GM23338 (cell line): ENCODE data around the gene PEPD. TPM values are rescaled to one million over a fixed set of nuclear protein-coding genes. Genes with fewer than 3 reads are reported as not detected.

ENCODE experiments used
- ATAC-seq: fragments of 200-7000 bp; cut with Tn5 transposase; 3 replicates; pipeline ENCODE4 v1.9.1; 2020
- DNase-seq: peaks from one replicate; pipeline ENCODE4 v3.0.0-alpha.2; 2015; ENCODE audit warnings: low spot score
- H2AFZ ChIP-seq: fragments of 200-600 bp; sonication (generic); 2 replicates; pipeline ENCODE4 v1.8.0; 2016; ENCODE audit warnings: antibody characterized with exemption, mild to moderate bottlenecking, moderate library complexity
- H3F3A ChIP-seq: fragments of 200-600 bp; sonication (generic); replicated peaks from 2 replicates; pipeline ENCODE4 v1.8.0; 2017; ENCODE audit warnings: antibody characterized with exemption, mixed run types, low read depth
- H3K27ac ChIP-seq: fragments of 200-600 bp; sonication (generic); 2 replicates; pipeline ENCODE4 v1.6.1; 2016; ENCODE audit warnings: low read depth
- H3K27me3 ChIP-seq: fragments of 200-600 bp; sonication (generic); 2 replicates; pipeline ENCODE4 v1.8.0; 2016; ENCODE audit warnings: mild to moderate bottlenecking, mixed run types, moderate library complexity; ENCODE audit not compliant: insufficient read depth
- H3K36me3 ChIP-seq: fragments of 200-600 bp; sonication (generic); 2 replicates; pipeline ENCODE4 v1.8.0; 2016; ENCODE audit warnings: mild to moderate bottlenecking; ENCODE audit not compliant: insufficient read depth
- H3K4me1 ChIP-seq: fragments of 200-600 bp; sonication (generic); 2 replicates; pipeline ENCODE4 v1.8.0; 2016; ENCODE audit warnings: mild to moderate bottlenecking, moderate library complexity; ENCODE audit not compliant: insufficient read depth
- H3K4me2 ChIP-seq: fragments of 200-600 bp; sonication (generic); 2 replicates; pipeline ENCODE4 v1.7.1; 2017; ENCODE audit warnings: mixed run types
- H3K4me3 ChIP-seq: fragments of 200-600 bp; sonication (generic); 2 replicates; pipeline ENCODE4 v1.6.1; 2016; ENCODE audit warnings: mixed run types
- H3K79me2 ChIP-seq: fragments of 200-600 bp; sonication (generic); replicated peaks from 2 replicates; pipeline ENCODE4 v1.8.0; 2017; ENCODE audit warnings: mild to moderate bottlenecking; ENCODE audit not compliant: insufficient read depth
- H3K9me2 ChIP-seq: fragments of 200-600 bp; sonication (generic); 2 replicates; pipeline ENCODE4 v1.8.0; 2017; ENCODE audit not compliant: insufficient read depth
- H4K20me1 ChIP-seq: fragments of 200-600 bp; sonication (generic); replicated peaks from 2 replicates; pipeline ENCODE4 v1.8.0; 2017; ENCODE audit warnings: mild to moderate bottlenecking; ENCODE audit not compliant: insufficient read depth
- H3K27ac Mint-ChIP-seq: 2 replicates; pipeline ENCODE4 v1.8.0; 2020; ENCODE audit warnings: inconsistent platforms, mild to moderate bottlenecking, moderate library complexity, mixed read lengths
- H3K27me3 Mint-ChIP-seq: 3 replicates; pipeline ENCODE4 v1.8.0; 2022; ENCODE audit warnings: low read depth, mild to moderate bottlenecking, moderate library complexity, mixed read lengths, inconsistent platforms; ENCODE audit not compliant: insufficient read depth, poor library complexity
- H3K36me3 Mint-ChIP-seq: 3 replicates; pipeline ENCODE4 v1.8.0; 2021; ENCODE audit warnings: low read depth, mild to moderate bottlenecking, inconsistent platforms, moderate library complexity, mixed read lengths
- H3K4me1 Mint-ChIP-seq: 3 replicates; pipeline ENCODE4 v1.8.0; 2020; ENCODE audit warnings: mild to moderate bottlenecking, inconsistent platforms, mixed read lengths
- H3K4me3 Mint-ChIP-seq: 3 replicates; pipeline ENCODE4 v1.8.0; 2021; ENCODE audit warnings: moderate library complexity, mild to moderate bottlenecking, inconsistent platforms, mixed read lengths
- H3K9me3 Mint-ChIP-seq: 3 replicates; pipeline ENCODE4 v1.8.0; 2020; ENCODE audit warnings: moderate library complexity, mild to moderate bottlenecking, inconsistent platforms, mixed read lengths
- CREB1 ChIP-seq: fragments of 250-450 bp; sonication (Bioruptor Pico); IDR thresholded peaks from 2 replicates; pipeline ENCODE4 v1.5.0; 2020; ENCODE audit warnings: low read depth, mild to moderate bottlenecking, moderate library complexity
- EZH2 ChIP-seq: fragments of 200-600 bp; sonication (generic); IDR thresholded peaks from one replicate; pipeline ENCODE4 v1.8.0; 2017; ENCODE audit warnings: antibody characterized with exemption, mild to moderate bottlenecking, low read depth; ENCODE audit not compliant: unreplicated experiment
- NANOG ChIP-seq: IDR thresholded peaks from 2 replicates; pipeline ENCODE4 v1.6.1; 2016; ENCODE audit warnings: antibody characterized with exemption, borderline replicate concordance
- ZNF331 ChIP-seq: fragments of 250-450 bp; sonication (Bioruptor Pico); IDR thresholded peaks from 2 replicates; pipeline ENCODE4 v1.5.0; 2020; ENCODE audit warnings: low read depth, mild to moderate bottlenecking, moderate library complexity
- polyA plus RNA-seq: library from polyadenylated mRNA; unstranded; fragments of >200 nt; fragmentation: Nextera tagmentation; extraction: Ambion mirVana; gene quantifications from 2 replicates; pipeline ENCODE4 v1.2.1, GENCODE V29; 2016
- total RNA-seq: library from RNA; depleted of rRNA; stranded (reverse); fragments of >200 nt; shearing (Covaris generic); gene quantifications from 2 replicates; pipeline ENCODE4 v1.2.3, GENCODE V29; 2014
- TF ChIP-seq, protein P1 (sequence below): IDR thresholded peaks from 2 replicates; pipeline ENCODE4 v1.6.1; 2016; ENCODE audit warnings: antibody characterized with exemption
- TF ChIP-seq, protein P2 (sequence below): fragments of 250-450 bp; sonication (Bioruptor Pico); IDR thresholded peaks from 2 replicates; pipeline ENCODE4 v1.5.0; 2020; ENCODE audit warnings: mild to moderate bottlenecking, moderate library complexity

Gene PEPD
- total and polyA plus RNA-seq, 2 experiments from 2014 or later: 81.7 to 89.2 TPM

DNA sequence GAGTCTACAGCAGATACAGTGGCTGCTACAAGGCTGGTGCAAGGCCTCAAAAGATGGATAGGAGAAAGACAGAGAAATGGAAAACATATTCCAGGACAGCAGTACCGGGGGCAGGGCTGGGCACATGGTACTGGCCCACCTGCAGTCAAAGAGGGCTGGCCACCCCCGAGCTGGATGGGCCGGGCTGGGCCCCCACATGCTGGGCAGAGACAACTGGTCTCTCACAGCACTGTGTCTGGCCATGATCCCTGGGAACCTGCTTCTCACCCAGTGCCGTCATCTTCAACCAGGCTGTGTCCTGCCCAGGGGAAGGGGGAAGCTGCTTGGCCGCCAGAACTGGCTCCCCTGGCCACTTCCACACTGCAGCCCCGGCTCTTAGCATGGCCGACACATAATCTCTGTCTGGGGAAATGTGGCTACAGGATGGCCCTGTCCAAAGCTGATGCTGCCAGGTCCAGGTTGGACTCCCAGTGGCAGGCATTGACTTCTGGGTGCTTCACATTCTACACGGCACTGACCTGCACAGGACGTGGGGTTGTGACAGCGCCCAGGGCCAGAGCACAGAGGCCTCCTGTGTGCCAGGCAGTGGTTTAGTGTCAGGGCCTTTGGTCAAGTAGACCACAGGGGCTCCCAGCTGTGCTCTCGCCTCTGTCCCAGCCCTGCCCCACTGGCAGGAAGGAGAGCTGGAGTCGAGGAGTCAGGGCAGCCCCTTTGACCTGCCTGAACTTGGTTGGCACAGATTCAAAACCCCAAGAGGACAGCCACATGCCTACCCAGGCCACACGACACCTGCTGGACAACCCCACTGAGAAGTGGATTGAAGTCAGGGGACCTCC, 21.7 kb downstream of the PEPD start (continued):
- TF ChIP-seq, protein P1, sequence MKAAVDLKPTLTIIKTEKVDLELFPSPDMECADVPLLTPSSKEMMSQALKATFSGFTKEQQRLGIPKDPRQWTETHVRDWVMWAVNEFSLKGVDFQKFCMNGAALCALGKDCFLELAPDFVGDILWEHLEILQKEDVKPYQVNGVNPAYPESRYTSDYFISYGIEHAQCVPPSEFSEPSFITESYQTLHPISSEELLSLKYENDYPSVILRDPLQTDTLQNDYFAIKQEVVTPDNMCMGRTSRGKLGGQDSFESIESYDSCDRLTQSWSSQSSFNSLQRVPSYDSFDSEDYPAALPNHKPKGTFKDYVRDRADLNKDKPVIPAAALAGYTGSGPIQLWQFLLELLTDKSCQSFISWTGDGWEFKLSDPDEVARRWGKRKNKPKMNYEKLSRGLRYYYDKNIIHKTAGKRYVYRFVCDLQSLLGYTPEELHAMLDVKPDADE: no peak
- TF ChIP-seq ZNF331 (CRISPR knock-in tag): no peak
- TF ChIP-seq, protein P2, sequence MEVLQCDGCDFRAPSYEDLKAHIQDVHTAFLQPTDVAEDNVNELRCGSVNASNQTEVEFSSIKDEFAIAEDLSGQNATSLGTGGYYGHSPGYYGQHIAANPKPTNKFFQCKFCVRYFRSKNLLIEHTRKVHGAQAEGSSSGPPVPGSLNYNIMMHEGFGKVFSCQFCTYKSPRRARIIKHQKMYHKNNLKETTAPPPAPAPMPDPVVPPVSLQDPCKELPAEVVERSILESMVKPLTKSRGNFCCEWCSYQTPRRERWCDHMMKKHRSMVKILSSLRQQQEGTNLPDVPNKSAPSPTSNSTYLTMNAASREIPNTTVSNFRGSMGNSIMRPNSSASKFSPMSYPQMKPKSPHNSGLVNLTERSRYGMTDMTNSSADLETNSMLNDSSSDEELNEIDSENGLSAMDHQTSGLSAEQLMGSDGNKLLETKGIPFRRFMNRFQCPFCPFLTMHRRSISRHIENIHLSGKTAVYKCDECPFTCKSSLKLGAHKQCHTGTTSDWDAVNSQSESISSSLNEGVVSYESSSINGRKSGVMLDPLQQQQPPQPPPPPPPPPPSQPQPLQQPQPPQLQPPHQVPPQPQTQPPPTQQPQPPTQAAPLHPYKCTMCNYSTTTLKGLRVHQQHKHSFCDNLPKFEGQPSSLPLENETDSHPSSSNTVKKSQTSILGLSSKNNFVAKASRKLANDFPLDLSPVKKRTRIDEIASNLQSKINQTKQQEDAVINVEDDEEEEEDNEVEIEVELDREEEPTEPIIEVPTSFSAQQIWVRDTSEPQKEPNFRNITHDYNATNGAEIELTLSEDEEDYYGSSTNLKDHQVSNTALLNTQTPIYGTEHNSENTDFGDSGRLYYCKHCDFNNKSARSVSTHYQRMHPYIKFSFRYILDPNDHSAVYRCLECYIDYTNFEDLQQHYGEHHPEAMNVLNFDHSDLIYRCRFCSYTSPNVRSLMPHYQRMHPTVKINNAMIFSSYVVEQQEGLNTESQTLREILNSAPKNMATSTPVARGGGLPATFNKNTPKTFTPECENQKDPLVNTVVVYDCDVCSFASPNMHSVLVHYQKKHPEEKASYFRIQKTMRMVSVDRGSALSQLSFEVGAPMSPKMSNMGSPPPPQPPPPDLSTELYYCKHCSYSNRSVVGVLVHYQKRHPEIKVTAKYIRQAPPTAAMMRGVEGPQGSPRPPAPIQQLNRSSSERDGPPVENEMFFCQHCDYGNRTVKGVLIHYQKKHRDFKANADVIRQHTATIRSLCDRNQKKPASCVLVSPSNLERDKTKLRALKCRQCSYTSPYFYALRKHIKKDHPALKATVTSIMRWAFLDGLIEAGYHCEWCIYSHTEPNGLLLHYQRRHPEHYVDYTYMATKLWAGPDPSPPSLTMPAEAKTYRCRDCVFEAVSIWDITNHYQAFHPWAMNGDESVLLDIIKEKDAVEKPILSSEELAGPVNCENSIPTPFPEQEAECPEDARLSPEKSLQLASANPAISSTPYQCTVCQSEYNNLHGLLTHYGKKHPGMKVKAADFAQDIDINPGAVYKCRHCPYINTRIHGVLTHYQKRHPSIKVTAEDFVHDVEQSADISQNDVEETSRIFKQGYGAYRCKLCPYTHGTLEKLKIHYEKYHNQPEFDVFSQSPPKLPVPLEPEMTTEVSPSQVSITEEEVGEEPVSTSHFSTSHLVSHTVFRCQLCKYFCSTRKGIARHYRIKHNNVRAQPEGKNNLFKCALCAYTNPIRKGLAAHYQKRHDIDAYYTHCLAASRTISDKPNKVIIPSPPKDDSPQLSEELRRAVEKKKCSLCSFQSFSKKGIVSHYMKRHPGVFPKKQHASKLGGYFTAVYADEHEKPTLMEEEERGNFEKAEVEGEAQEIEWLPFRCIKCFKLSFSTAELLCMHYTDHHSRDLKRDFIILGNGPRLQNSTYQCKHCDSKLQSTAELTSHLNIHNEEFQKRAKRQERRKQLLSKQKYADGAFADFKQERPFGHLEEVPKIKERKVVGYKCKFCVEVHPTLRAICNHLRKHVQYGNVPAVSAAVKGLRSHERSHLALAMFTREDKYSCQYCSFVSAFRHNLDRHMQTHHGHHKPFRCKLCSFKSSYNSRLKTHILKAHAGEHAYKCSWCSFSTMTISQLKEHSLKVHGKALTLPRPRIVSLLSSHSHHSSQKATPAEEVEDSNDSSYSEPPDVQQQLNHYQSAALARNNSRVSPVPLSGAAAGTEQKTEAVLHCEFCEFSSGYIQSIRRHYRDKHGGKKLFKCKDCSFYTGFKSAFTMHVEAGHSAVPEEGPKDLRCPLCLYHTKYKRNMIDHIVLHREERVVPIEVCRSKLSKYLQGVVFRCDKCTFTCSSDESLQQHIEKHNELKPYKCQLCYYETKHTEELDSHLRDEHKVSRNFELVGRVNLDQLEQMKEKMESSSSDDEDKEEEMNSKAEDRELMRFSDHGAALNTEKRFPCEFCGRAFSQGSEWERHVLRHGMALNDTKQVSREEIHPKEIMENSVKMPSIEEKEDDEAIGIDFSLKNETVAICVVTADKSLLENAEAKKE: no peak

DNA sequence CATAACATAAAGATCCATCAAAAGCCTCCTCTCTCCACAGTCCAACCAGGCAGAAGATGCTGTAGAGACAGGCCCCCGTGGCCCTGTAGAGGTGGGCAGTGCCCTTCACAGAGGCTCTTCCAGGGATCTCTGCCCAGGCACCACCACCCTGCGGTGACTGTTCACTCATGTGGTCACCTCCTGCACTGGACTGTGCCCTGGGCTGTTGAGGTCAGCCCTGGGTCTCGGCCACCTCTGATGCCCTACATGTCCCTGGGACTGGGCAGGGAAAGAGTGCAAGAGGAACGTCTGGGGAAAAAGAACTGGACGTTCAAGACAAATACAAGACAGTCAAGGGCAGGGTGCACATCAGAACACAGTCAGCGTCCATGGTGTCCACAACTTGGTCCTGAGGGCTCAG, 22.3 kb downstream of the PEPD start:
- Histone ChIP-seq H3F3A (no peaks in the 10 kb centered on the region), H3K27ac (no peak overlapping the region), H3K79me2 (no peaks in the 10 kb centered on the region), H2AFZ (no peak overlapping the region), H3K27me3 (no peaks in the 10 kb centered on the region), H3K4me1 (no peaks in the 10 kb centered on the region), H3K36me3 (no peaks in the 10 kb centered on the region), H4K20me1 (no peaks in the 10 kb centered on the region), H3K4me2 (no peak overlapping the region), H3K4me3 (no peak overlapping the region), H3K9me2 (no peaks in the 10 kb centered on the region)
- Mint-ChIP-seq H3K9me3 (no peaks in the 10 kb centered on the region; the same call in 2 of the 3 replicates), H3K27me3 (peaks cover 2% of the 10 kb centered on the region), H3K27ac (no peak overlapping the region), H3K36me3 (peaks cover 20% of the 10 kb centered on the region), H3K4me1 (peaks cover 3% of the 10 kb centered on the region; the same call in 1 of the 3 replicates), H3K4me3 (no peak overlapping the region)
- DNase-seq (no peak), ATAC-seq (no peak)
- TF ChIP-seq NANOG (no peak), ZNF331 (CRISPR knock-in tag) (no peak), EZH2 (no peak), CREB1 (CRISPR knock-in tag) (no peak)
- TF ChIP-seq, protein P2: no peak
